GM12878 (cell line): Measurements from ENCODE around the gene RER1. TPM values are rescaled to one million over a fixed set of nuclear protein-coding genes. Genes with fewer than 3 reads are reported as not detected.

Experiments used
- CREB1 ChIP-seq: IDR thresholded peaks from 2 replicates; pipeline ENCODE4 v1.6.1; 2012; ENCODE audit warnings: low read depth, mild to moderate bottlenecking, inconsistent platforms
- KDM1A ChIP-seq: fragments of 200-600 bp; sonication (generic); IDR thresholded peaks from 2 replicates; pipeline ENCODE4 v1.6.1; 2016; ENCODE audit warnings: borderline replicate concordance
- polyA plus RNA-seq, 11 experiments: library from polyadenylated mRNA; depleted of rRNA in 4 of 11; unstranded in 6 of 11; stranded (reverse) in 5 of 11; fragments of >200 nt; fragmentation: Nextera tagmentation in 4 of 11; fragmentation: Illumina TruSeq in 1 of 11; extraction: Ambion mirVana in 4 of 11; extraction: Trizol in 1 of 11; gene quantifications; 1 replicate in 1 of 11; 2 replicates in 10 of 11; pipeline versions ENCODE4 v1.2.1 to v1.2.3, GENCODE V29; 2011 to 2016; ENCODE audit warnings: inconsistent platforms in 2 of 11, missing spikeins in 2 of 11, low read depth in 1 of 11
- total RNA-seq, 4 experiments: library from RNA; depleted of rRNA in 3 of 4; stranded (reverse); fragments of >200 nt in 3 of 4; fragmentation: Illumina TruSeq in 1 of 4; extraction: Trizol in 1 of 4; gene quantifications; 2 replicates each; pipeline versions ENCODE4 v1.2.1 to v1.2.3, GENCODE V29; 2013 to 2021
- TF ChIP-seq, protein P1 (sequence below), 3 experiments: IDR thresholded peaks in 2 of 3; conservative IDR thresholded peaks in 1 of 3; 2 replicates each; pipeline ENCODE4 v1.5.1; 2011; ENCODE audit warnings: low read depth in 3 of 3, low read length in 3 of 3, mild to moderate bottlenecking in 3 of 3, control low read depth in 2 of 3, moderate library complexity in 2 of 3, inconsistent platforms in 1 of 3, mixed read lengths in 1 of 3; ENCODE audit not compliant: control insufficient read depth in 2 of 3, insufficient read depth in 1 of 3; ENCODE audit errors: extremely low read depth in 1 of 3
- TF ChIP-seq, protein P2 (sequence below): IDR thresholded peaks from 2 replicates; pipeline ENCODE4 v1.6.1; 2012; ENCODE audit warnings: improper control_type of control experiment, low read depth, low read length; ENCODE audit not compliant: insufficient replicate concordance

RER1 gene
- total and polyA plus RNA-seq, 10 of the 15 experiments (the other 5 are each of a cell fraction or from before 2014, with no cell fraction given), result 29.2 to 274 (median 136) TPM

DNA sequence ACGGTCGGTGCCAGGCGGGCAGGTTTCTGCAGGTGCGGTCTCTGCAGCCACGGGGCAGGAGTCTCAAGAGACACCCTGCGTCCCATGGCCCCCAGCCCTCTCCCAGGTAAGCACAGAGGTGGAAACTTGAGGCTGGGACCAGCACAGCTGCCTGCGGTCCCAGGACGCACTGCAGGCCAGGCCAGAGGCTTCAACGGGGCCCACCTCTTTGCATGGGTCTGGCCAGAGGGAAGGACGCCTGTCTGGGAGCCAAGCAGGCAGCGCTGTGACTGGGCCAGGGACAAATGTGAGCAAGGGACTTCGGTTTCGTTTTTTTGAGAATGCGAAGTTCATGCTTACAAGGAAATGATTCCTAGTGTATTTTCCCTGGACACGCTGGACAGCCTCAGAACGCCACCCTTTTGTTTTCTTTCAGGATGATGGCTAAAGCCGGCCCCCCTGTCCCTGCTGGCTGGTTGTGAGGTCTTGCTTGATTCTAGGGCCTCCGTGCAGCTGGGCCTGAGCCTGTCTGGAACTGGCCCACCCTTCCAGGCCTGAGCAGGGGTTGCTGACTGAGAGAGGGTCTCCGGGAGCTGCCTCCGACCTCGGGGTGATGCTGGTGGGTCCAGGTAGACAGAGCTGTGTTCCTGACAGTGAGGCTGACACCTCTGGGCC, 38.6 kb upstream of the RER1 start (continued):
- TF ChIP-seq, protein P1, sequence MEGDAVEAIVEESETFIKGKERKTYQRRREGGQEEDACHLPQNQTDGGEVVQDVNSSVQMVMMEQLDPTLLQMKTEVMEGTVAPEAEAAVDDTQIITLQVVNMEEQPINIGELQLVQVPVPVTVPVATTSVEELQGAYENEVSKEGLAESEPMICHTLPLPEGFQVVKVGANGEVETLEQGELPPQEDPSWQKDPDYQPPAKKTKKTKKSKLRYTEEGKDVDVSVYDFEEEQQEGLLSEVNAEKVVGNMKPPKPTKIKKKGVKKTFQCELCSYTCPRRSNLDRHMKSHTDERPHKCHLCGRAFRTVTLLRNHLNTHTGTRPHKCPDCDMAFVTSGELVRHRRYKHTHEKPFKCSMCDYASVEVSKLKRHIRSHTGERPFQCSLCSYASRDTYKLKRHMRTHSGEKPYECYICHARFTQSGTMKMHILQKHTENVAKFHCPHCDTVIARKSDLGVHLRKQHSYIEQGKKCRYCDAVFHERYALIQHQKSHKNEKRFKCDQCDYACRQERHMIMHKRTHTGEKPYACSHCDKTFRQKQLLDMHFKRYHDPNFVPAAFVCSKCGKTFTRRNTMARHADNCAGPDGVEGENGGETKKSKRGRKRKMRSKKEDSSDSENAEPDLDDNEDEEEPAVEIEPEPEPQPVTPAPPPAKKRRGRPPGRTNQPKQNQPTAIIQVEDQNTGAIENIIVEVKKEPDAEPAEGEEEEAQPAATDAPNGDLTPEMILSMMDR (IDR thresholded peaks at IDR 0.05 in 2 of 3, conservative IDR thresholded peaks at IDR 0.05 in 1 of 3; ENCODE audit: control insufficient read depth in 2 of 3, extremely low read depth in 1 of 3, insufficient read depth in 1 of 3, low read depth in 3 of 3, low read length in 3 of 3), result no peak
- TF ChIP-seq, protein P2, sequence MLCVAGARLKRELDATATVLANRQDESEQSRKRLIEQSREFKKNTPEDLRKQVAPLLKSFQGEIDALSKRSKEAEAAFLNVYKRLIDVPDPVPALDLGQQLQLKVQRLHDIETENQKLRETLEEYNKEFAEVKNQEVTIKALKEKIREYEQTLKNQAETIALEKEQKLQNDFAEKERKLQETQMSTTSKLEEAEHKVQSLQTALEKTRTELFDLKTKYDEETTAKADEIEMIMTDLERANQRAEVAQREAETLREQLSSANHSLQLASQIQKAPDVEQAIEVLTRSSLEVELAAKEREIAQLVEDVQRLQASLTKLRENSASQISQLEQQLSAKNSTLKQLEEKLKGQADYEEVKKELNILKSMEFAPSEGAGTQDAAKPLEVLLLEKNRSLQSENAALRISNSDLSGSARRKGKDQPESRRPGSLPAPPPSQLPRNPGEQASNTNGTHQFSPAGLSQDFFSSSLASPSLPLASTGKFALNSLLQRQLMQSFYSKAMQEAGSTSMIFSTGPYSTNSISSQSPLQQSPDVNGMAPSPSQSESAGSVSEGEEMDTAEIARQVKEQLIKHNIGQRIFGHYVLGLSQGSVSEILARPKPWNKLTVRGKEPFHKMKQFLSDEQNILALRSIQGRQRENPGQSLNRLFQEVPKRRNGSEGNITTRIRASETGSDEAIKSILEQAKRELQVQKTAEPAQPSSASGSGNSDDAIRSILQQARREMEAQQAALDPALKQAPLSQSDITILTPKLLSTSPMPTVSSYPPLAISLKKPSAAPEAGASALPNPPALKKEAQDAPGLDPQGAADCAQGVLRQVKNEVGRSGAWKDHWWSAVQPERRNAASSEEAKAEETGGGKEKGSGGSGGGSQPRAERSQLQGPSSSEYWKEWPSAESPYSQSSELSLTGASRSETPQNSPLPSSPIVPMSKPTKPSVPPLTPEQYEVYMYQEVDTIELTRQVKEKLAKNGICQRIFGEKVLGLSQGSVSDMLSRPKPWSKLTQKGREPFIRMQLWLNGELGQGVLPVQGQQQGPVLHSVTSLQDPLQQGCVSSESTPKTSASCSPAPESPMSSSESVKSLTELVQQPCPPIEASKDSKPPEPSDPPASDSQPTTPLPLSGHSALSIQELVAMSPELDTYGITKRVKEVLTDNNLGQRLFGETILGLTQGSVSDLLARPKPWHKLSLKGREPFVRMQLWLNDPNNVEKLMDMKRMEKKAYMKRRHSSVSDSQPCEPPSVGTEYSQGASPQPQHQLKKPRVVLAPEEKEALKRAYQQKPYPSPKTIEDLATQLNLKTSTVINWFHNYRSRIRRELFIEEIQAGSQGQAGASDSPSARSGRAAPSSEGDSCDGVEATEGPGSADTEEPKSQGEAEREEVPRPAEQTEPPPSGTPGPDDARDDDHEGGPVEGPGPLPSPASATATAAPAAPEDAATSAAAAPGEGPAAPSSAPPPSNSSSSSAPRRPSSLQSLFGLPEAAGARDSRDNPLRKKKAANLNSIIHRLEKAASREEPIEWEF, result no peak
- TF ChIP-seq KDM1A (no peak), CREB1 (no peak)
